HFF-Myc (cell line): ENCODE results near the gene PTDSS2.

ENCODE experiments used
- DNase-seq: peaks from one replicate; pipeline ENCODE4 v3.0.0-alpha.2; 2011; ENCODE audit warnings: low read depth; ENCODE audit errors: extremely low read depth
- H3K4me3 ChIP-seq: replicated peaks from 2 replicates; pipeline ENCODE4 v1.5.1; 2011; ENCODE audit warnings: low read depth, mild to moderate bottlenecking, control low read depth, low read length
- CTCF ChIP-seq: IDR thresholded peaks from 2 replicates; pipeline ENCODE4 v1.5.1; 2012; ENCODE audit warnings: mild to moderate bottlenecking, low read depth, low read length, control low read depth; ENCODE audit errors: missing control alignments

The PTDSS2 gene

GRCh38 chr11:459511-460220, 9.6 kb downstream of the PTDSS2 start:
- no peak for TF ChIP-seq CTCF
- no peak for DNase-seq
- no peak overlapping the region for H3K4me3 ChIP-seq

- TF ChIP-seq CTCF: no peak
- H3K4me3 ChIP-seq: no peak overlapping the region
- no peak for DNase-seq
These were observed 10.5 kb downstream of the PTDSS2 start for GRCh38 chr11:460331-461199.

GRCh38 chr11:461626-462025, 11.5 kb downstream of the PTDSS2 start:
- no peak for DNase-seq
- TF ChIP-seq CTCF: no peak
- no peak overlapping the region for H3K4me3 ChIP-seq

- no peak for DNase-seq
- H3K4me3 ChIP-seq: no peak overlapping the region
- no peak for TF ChIP-seq CTCF
These were observed 12.2 kb downstream of the PTDSS2 start for GRCh38 chr11:462107-462890.

- TF ChIP-seq CTCF: no peak
- DNase-seq: no peak
- no peak overlapping the region for H3K4me3 ChIP-seq
These were observed 14.2 kb downstream of the PTDSS2 start for GRCh38 chr11:464316-464715.

- no peak for TF ChIP-seq CTCF
- H3K4me3 ChIP-seq: no peak overlapping the region
- DNase-seq: no peak
These were observed 15.9 kb downstream of the PTDSS2 start for GRCh38 chr11:465896-466530.
